Measurements from ENCODE around the gene SIGLEC1.
A peak's percentile ranks its signal among the peaks of the same experiment; 100 is the strongest.

SIGLEC1 gene

DNA sequence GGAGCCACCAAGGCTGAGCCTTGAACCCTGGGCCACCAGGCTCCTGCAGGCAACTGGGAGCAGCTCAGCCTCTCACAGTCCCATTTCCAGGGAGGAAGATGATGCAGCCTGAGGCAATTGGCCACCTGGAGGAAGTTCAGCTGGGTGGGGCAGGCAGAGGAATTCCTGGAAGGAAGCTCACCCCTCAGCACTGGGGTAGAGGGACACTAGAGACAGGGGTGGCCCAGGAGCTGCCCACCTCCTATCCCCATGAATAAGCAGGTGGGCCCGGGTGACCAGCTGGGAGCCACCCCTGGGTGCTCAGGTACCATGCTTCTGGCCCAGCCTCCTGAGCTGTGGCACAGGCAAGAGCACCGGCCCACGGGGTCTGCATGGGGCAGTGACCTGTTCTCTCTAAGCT, 16.5 kb upstream of the SIGLEC1 start:
- no peak for DNase-seq (ENCODE audit: low read depth in 2 of 2)

- DNase-seq (ENCODE audit: low read depth in 2 of 2), result no peak
Observed at GRCh38 chr20:3728354-3728753, 16.0 kb upstream of the SIGLEC1 start.

DNA sequence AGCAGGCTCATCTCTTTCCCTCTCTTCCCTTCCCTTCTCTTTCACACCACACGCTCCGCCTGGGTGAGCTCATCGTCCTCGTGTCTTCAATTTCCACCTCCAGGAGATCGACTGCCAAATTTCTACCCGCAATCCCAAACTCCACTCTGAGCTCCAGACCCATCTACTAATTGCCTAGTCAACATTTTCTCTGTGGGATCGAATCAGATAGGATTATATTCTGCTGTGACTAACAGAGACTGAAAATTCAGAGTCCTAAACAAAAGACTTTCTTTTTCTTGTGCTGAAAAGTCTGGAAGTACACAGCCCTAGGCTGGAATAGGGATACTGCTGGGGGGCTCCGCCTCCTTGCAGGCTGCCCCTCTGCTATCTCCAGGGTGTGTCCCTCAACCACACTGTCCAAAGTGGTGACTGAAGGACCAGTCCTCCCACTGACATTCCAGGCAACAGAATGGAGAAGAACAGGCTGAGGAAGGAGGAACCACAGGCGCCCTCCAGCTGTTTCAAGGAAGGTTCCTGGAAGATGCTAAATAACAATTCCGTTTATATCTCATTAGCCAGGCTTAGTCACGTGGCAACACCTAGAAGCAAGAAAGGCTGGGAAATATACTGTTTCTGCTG, 15.1 kb upstream of the SIGLEC1 start:
- DNase-seq (ENCODE audit: low read depth in 2 of 2), result peak; percentile 32 to 37

DNA sequence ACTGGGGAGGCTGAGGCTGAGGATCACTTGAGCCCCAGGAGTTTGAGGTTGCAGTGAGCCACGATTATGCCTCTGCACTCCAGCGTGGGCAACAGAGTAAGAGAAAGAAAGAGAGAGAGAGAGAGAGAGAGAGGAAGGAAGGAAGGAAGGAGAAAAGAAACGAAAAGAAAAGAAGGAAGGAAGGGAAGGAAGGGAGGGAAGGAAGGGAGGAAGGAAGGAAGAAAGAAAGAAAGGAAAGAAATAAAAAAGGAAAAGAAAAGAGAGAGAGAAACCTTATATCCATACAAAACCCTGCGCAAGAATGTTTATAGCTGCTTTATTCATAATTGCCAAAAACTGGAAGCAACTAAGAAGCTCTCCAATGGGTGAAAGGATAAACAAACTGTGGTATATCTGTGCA, 12.0 kb upstream of the SIGLEC1 start:
- DNase-seq (ENCODE audit: low read depth in 2 of 2), result no peak

DNA sequence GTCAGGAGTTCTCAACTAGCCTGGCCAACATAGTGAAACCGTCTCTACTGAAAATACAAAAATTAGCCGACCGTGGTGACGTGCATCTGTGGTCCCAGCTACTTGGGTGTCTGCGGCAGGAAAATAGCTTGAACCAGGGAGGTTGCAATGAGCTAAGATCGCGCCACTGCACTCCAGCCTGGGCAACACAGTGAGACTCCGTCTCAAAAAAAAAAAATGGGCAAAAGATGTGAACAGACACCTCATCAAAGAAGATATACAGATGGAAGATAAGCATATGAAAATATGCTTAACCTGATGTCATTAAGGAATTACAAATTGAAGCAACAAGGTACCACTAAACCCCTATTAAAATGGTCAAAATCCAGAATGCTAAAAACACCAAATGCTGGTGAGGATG, 10.9 kb upstream of the SIGLEC1 start:
- no peak for DNase-seq (ENCODE audit: low read depth in 2 of 2)

DNA sequence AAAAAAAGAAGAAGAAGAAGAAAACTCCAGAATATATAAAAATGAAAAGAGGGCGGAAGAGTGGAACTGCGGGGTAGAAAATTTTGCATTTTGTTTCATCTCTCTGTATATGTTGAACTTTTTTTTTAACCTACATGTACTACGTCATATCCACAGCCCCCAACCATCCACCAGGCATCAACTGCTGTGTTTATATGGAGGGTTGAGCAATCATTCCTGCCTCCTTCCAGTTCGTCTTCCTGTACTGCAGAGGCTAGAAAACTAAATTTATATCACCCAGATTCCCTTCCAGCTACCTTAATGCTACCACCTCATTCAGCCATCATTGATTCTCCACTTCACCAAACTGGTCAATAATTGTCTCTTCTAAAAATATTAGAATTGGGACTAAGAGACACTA, 9.5 kb upstream of the SIGLEC1 start:
- no peak for DNase-seq (ENCODE audit: low read depth in 2 of 2)

DNA sequence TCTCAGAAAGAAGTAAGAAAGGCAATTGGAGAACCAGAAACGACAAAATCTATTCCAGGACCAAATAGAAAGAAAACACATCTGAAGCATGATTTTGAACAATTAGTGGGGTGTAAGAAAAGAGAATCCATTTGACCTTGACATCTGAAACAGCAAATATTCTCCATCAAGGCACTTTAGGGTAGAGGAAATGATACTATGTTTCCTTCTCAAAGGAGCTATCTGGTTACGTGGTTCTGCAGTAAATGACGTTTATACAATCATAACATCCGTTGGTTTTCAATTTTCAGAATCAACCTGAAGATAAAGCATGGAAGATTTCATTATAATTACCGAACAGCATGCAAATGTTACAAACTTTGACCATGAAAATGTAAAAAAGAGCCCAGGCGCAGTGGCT, 8.2 kb upstream of the SIGLEC1 start:
- DNase-seq (ENCODE audit: low read depth in 2 of 2), result no peak

- DNase-seq (ENCODE audit: low read depth in 2 of 2), result no peak
Observed at GRCh38 chr20:3720068-3720467, 7.7 kb upstream of the SIGLEC1 start.

DNA sequence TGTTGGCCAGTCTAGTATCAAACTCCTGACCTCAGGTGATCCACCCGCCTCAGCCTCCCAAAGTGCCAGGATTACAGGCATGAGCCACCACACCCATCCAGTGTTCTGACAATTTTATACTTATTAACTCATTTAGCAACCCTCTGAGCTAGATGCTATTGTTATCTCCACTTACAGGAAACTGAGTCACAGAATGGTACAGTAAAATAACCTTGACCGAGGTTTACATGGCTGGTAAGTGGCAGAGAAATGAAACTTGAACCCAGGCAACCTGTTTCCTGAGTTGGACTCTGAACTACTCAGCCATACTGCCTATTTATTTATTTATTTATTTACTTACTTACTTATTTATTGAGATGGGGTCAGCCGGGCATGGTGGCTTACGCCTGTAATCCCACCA, 6.6 kb upstream of the SIGLEC1 start:
- no peak for DNase-seq (ENCODE audit: low read depth in 2 of 2)

DNA sequence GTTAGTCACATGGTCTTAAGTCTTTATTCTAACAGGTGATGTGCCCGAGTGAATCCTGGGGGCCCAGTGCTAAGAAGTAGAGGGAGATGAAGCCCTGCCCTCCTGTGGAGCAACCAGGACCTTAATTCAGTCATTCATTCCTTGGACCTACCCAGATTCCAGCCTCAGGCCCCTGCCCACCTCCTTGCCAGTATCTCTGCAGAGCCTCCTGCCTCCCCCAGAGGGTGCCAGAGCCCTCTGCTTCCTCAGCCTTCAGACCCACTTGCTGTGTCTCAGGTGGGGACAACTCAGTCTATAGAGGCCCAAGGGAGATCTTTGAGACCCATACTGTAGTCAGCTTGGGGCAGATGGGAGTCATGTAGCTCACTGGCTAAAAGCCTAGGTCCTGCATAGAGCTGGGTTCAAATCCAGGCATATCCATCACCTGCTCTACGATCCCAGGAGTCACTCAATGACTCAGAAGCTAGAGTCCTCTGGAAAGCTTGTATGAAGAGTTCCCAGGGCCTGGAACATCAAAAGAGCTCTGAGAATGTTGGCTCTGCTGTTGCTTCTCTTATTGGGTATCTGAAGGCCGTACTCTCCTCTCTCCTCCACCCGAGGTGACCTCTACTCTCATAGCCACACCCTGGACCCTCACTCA, 3.9 kb upstream of the SIGLEC1 start:
- peak; percentile 13 to 17 for DNase-seq (ENCODE audit: low read depth in 2 of 2)

- no peak for DNase-seq (ENCODE audit: low read depth in 2 of 2)
Observed at GRCh38 chr20:3714092-3714491, 1.7 kb upstream of the SIGLEC1 start.

GRCh38 chr20:3711484-3711941, 887 bp downstream of the SIGLEC1 start:
- no peak for DNase-seq (ENCODE audit: low read depth in 2 of 2)

GRCh38 chr20:3710703-3711483, 1.5 kb downstream of the SIGLEC1 start:
- peak; percentile 8 to 9 for DNase-seq (ENCODE audit: low read depth in 2 of 2)

GRCh38 chr20:3710011-3710466, 2.4 kb downstream of the SIGLEC1 start:
- no peak for DNase-seq (ENCODE audit: low read depth in 2 of 2)

- no peak for DNase-seq (ENCODE audit: low read depth in 2 of 2)
Observed at GRCh38 chr20:3707508-3707899, 4.9 kb downstream of the SIGLEC1 start.

DNA sequence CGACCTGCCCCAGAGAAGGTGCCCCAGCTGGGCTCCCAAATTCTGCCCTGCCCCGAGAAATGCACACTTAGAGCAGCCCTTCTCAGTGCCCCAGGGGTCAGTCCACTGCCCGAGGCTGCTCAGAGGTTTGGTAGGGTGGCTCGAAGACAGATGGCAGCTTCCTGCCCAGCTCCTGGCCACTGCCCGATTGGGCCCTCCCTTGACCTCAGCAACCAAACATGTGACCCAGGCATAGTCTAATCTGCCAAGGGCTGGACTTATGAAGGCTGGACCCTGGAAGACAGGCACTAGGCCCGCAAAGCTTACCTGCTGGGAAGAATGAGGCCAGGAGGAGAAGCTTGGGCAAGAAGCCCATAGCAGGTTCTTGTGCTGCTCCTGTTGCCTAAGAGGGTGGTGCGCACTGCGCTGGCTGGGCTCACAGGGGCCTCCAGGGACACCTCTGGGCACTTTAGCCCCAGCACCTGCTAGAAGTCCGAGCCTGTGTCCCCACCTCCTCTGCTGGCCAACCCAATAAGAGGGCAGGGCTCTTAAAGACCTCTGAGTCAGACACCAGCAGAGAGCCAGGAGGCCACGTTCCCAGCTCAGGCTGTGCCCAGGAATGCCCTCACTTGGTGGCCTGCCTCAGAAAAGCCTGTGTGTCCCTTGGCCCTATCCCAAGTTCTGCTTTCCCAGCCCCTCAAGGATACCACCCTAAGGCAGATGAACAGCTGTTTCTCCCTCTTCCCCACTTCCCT, 5.5 kb downstream of the SIGLEC1 start:
- no peak for DNase-seq (ENCODE audit: low read depth in 2 of 2)

GRCh38 chr20:3705970-3706739, 6.2 kb downstream of the SIGLEC1 start:
- DNase-seq (ENCODE audit: low read depth in 2 of 2), result no peak

- no peak for DNase-seq (ENCODE audit: low read depth in 2 of 2)
Observed at GRCh38 chr20:3705491-3705969, 6.9 kb downstream of the SIGLEC1 start.

DNA sequence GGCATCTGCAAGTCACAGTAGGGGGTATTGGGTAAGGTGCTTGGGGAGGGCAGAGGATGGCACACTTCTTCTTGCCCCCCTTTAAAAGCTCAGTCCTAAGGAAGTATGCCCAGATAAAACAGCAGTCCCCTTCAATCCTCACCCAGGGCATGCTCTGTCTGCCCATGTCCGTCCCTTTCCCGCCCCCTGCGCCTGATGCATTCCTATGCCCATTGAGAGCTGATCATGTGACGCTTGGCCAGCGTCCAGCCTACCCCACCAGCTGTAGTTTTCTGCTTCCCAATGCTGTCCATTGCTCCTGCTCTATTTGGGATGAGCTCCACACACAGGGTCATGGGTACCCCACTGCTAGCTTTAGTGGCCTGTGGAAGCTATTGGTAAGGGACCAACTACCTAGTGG, 8.3 kb downstream of the SIGLEC1 start:
- DNase-seq (ENCODE audit: low read depth in 2 of 2), result no peak

- DNase-seq (ENCODE audit: low read depth in 2 of 2), result no peak
Observed at GRCh38 chr20:3702611-3703391, 9.6 kb downstream of the SIGLEC1 start.

Measured in fibroblast of skin of left biceps (primary cell).